Cardiac muscle cell (in vitro differentiated cells and primary cell): Measurements from ENCODE around the gene LHX6. TPM values are rescaled to one million over a fixed set of nuclear protein-coding genes. Genes with fewer than 3 reads are reported as not detected.

Experiments
- DNase-seq, 2 donors: peaks; one replicate each; pipeline versions ENCODE4 v3.0.0 to v3.0.0-alpha.2; 2010 to 2017; ENCODE audit warnings: low read depth in 1 of 2, low spot score in 1 of 2
- H3K27ac ChIP-seq: fragments of 200-600 bp; sonication (generic); 2 replicates; pipeline ENCODE4 v1.5.1; 2016
- H3K27me3 ChIP-seq: fragments of 200-600 bp; sonication (generic); 2 replicates; pipeline ENCODE4 v1.6.0; 2016; ENCODE audit warnings: control low read depth
- H3K36me3 ChIP-seq: fragments of 200-600 bp; sonication (generic); 2 replicates; pipeline ENCODE4 v1.5.1; 2016; ENCODE audit warnings: control low read depth
- H3K4me1 ChIP-seq: fragments of 200-600 bp; sonication (generic); 2 replicates; pipeline ENCODE4 v1.8.1; 2017; ENCODE audit warnings: low read depth, mild to moderate bottlenecking, mixed run types
- H3K4me3 ChIP-seq: fragments of 200-600 bp; sonication (generic); 2 replicates; pipeline ENCODE4 v1.5.1; 2016; ENCODE audit warnings: mild to moderate bottlenecking
- H3K9me3 ChIP-seq: fragments of 200-600 bp; sonication (generic); 2 replicates; pipeline ENCODE4 v1.5.1; 2017; ENCODE audit warnings: low read depth, mild to moderate bottlenecking, control low read depth
- CTCF ChIP-seq: IDR thresholded peaks from 2 replicates; pipeline ENCODE4 v1.5.1; 2012; ENCODE audit warnings: low read depth, mild to moderate bottlenecking, low read length
- polyA plus RNA-seq: library from polyadenylated mRNA; unstranded; fragments of >200 nt; fragmentation: Nextera tagmentation; extraction: Ambion mirVana; gene quantifications from 2 replicates; pipeline ENCODE4 v1.2.1, GENCODE V29; 2016
- total RNA-seq: library from RNA; depleted of rRNA; stranded (reverse); fragments of >200 nt; gene quantifications from 2 replicates; pipeline ENCODE4 v1.2.3, GENCODE V29; 2016

The LHX6 gene
- total and polyA plus RNA-seq, 2 experiments from 2014 or later, result 0.12 TPM; not detected in 1

- Histone ChIP-seq H3K27ac (no peak overlapping the region), H3K9me3 (no peaks in the 10 kb centered on the region), H3K4me1 (no peaks in the 10 kb centered on the region), H3K4me3 (no peak overlapping the region), H3K27me3 (no peaks in the 10 kb centered on the region), H3K36me3 (no peaks in the 10 kb centered on the region)
- peak; percentile 24 to 62 for DNase-seq
- TF ChIP-seq CTCF, result peak; percentile 55
Observed at GRCh38 chr9:122158202-122158601, 70.6 kb downstream of the LHX6 start.

- no peak overlapping the region for H3K4me3 ChIP-seq
- H3K4me1 ChIP-seq, result no peaks in the 10 kb centered on the region
- TF ChIP-seq CTCF, result no peak
- no peak for DNase-seq
- no peak overlapping the region for H3K27ac ChIP-seq
- no peaks in the 10 kb centered on the region for H3K9me3 ChIP-seq
- H3K27me3 ChIP-seq, result no peaks in the 10 kb centered on the region
- H3K36me3 ChIP-seq, result peaks cover 5% of the 10 kb centered on the region
Observed at GRCh38 chr9:122155796-122156195, 73.0 kb downstream of the LHX6 start.

Other genes with a start within 250 kb of the LHX6 start
- gene TTLL11, start 135.6 kb downstream of the LHX6 start, total RNA-seq, result 3.6 and 4.7 TPM in 2 replicates
- 2.6 and 6.7 TPM in 2 replicates for gene TTLL11, start 135.6 kb downstream of the LHX6 start, polyA plus RNA-seq
- 86.9 and 116 TPM in 2 replicates for gene NDUFA8, start 69.2 kb downstream of the LHX6 start, total RNA-seq
- 287 and 336 TPM in 2 replicates for gene NDUFA8, start 69.2 kb downstream of the LHX6 start, polyA plus RNA-seq
- 0.63 TPM in 1 of 2 replicates, not detected in the other for gene MORN5, start 69.0 kb downstream of the LHX6 start, total RNA-seq
- not detected in 2 replicates for gene MORN5, start 69.0 kb downstream of the LHX6 start, polyA plus RNA-seq
- 5.4 and 5.6 TPM in 2 replicates for gene RBM18, start 35.9 kb upstream of the LHX6 start, total RNA-seq
- 16.7 and 28.2 TPM in 2 replicates for gene RBM18, start 35.9 kb upstream of the LHX6 start, polyA plus RNA-seq
- 41.0 and 44.4 TPM in 2 replicates for gene MRRF, start 35.9 kb upstream of the LHX6 start, total RNA-seq
- gene MRRF, start 35.9 kb upstream of the LHX6 start, polyA plus RNA-seq, result 45.3 and 45.5 TPM in 2 replicates
- 0.74 and 1.2 TPM in 2 replicates for gene PTGS1, start 142.1 kb upstream of the LHX6 start, total RNA-seq
- 1.4 TPM in 1 of 2 replicates, not detected in the other for gene PTGS1, start 142.1 kb upstream of the LHX6 start, polyA plus RNA-seq
- gene OR1J1, start 249.0 kb upstream of the LHX6 start, total RNA-seq, result not detected in 2 replicates
- not detected in 2 replicates for gene OR1J1, start 249.0 kb upstream of the LHX6 start, polyA plus RNA-seq